ENCODE results near the gene OR8B2.

OR8B2 gene

GRCh38 chr11:124376280-124376679 lies 8.0 kb downstream of the OR8B2 start:
- no peak for TF ChIP-seq CTCF (IDR thresholded peaks at IDR 0.05; ENCODE audit: low read depth, low read length, missing control alignments)
- in situ Hi-C loops (cut with HindIII; ENCODE audit: low sequenced_read_pairs), result no loop called here
- no peak for DNase-seq (ENCODE audit: low read depth)
- no peak overlapping the region for H3K4me3 ChIP-seq (ENCODE audit: low read depth, low read length)

- no peak for DNase-seq (ENCODE audit: low read depth)
- in situ Hi-C loops (cut with HindIII; ENCODE audit: low sequenced_read_pairs), result no loop called here
- TF ChIP-seq CTCF (IDR thresholded peaks at IDR 0.05; ENCODE audit: low read depth, low read length, missing control alignments), result no peak
- H3K4me3 ChIP-seq (ENCODE audit: low read depth, low read length), result no peak overlapping the region
Observed at GRCh38 chr11:124359566-124359965, 24.7 kb downstream of the OR8B2 start.

GRCh38 chr11:124346311-124346955 lies 37.9 kb downstream of the OR8B2 start:
- no peak overlapping the region for H3K4me3 ChIP-seq (ENCODE audit: low read depth, low read length)
- DNase-seq (ENCODE audit: low read depth), result no peak
- in situ Hi-C loops (cut with HindIII; ENCODE audit: low sequenced_read_pairs), result no loop called here
- TF ChIP-seq CTCF (IDR thresholded peaks at IDR 0.05; ENCODE audit: low read depth, low read length, missing control alignments), result no peak

GRCh38 chr11:124344346-124344745 lies 40.0 kb downstream of the OR8B2 start:
- in situ Hi-C loops (cut with HindIII; ENCODE audit: low sequenced_read_pairs), result no loop called here
- DNase-seq (ENCODE audit: low read depth), result no peak
- TF ChIP-seq CTCF (IDR thresholded peaks at IDR 0.05; ENCODE audit: low read depth, low read length, missing control alignments), result no peak
- H3K4me3 ChIP-seq (ENCODE audit: low read depth, low read length), result no peak overlapping the region

DNA sequence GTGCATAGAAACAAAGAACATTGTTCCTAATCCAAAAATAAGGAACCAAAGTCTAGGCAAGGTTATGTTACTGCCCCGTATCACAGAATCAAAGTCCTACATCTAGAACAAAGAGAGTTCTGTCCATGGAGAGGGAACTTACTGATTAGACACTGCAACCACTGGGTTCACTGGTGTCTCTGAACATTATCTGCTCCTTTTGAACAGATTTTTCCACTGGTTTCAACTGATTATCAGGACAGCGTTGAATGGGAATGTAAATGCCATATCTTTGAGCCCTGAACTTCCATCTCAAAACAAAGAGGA lies 44.2 kb downstream of the OR8B2 start:
- DNase-seq (ENCODE audit: low read depth), result no peak
- no peak for TF ChIP-seq CTCF (IDR thresholded peaks at IDR 0.05; ENCODE audit: low read depth, low read length, missing control alignments)
- in situ Hi-C loops (cut with HindIII; ENCODE audit: low sequenced_read_pairs), result no loop called here
- H3K4me3 ChIP-seq (ENCODE audit: low read depth, low read length), result no peak overlapping the region

DNA sequence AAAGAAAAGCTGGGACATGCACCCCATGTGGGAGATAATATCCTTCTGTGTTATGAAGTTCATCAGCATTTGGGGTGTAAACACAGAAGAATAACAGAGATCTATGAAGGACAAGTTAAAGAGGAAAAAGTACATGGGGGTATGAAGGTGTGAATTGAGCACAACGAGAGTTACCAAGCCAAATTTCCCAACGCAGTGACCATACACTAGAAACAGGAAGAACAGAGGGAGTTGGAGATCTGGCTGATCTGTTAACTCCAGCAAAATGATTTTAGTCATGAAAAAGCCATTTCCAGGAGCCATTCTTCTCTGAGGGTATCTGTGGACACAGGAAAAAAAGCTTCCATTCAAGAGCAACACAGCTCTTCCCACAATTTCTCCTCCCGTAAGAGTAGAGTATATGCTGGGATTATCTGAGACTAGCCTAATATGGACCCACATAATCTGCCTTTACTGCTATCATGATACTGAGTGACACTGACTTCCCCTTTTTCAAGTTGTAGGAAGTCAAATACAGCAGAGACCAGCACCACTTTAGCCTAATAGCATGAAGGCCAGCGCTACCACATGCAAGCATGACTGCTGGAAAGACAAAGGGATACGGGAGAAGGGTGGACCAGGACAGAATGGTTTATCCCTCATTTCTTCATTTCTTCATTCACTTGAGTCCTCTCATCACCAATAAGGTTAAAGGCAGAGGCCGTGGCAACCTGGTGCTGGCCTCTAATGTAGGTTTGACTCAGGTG lies 44.7 kb downstream of the OR8B2 start:
- TF ChIP-seq CTCF (IDR thresholded peaks at IDR 0.05; ENCODE audit: low read depth, low read length, missing control alignments), result no peak
- no peak for DNase-seq (ENCODE audit: low read depth)
- in situ Hi-C loops (cut with HindIII; ENCODE audit: low sequenced_read_pairs), result no loop called here
- no peak overlapping the region for H3K4me3 ChIP-seq (ENCODE audit: low read depth, low read length)

All from astrocyte of the cerebellum (primary cell).